ENCODE measurements around the gene CCL16.

GRCh38 chr17:35991075-35991474 lies 9.8 kb upstream of the CCL16 start:
- TF ChIP-seq CTCF (conservative IDR thresholded peaks at IDR 0.05; ENCODE audit: low read length) (no peak), EZH2phosphoT487 (IDR thresholded peaks at IDR 0.05; ENCODE audit: borderline replicate concordance, low read depth, low read length) (no peak)
